ENCODE measurements around the gene SLC39A2.

- TF ChIP-seq CTCF (IDR thresholded peaks at IDR 0.05): no peak
- no peak for TF ChIP-seq POLR2A (IDR thresholded peaks at IDR 0.05)
Measured at GRCh38 chr14:20976291-20976690, 22.8 kb upstream of the SLC39A2 start.
